ENCODE measurements around the gene CIAO2B. TPM values are rescaled to one million over a fixed set of nuclear protein-coding genes. Genes with fewer than 3 reads are reported as not detected.

CIAO2B gene
- total RNA-seq, 4 donors from 2014 or later = 59.2 to 67.0 (median 63.7) TPM

DNA sequence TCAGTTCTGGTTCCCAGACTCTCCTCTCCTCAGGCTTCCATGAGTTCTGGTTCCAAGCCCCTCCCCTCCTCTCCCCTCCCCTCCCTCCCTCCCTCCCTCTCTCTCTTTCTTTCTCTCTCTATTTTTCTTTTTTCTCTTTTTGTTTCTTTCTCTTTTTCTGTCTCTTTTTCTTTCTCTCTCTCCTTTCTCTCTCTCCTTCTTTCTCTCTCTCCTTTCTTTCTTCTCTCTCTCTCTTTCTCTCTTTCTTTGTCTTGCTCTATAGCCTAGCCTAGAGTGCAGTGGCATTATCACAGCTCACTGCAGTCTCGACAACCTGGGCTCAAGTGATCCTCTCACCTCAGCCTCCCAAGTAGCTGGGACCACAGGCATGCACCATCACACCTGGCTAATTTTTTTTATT lies 26.1 kb upstream of the CIAO2B start:
- TF ChIP-seq, protein P1, sequence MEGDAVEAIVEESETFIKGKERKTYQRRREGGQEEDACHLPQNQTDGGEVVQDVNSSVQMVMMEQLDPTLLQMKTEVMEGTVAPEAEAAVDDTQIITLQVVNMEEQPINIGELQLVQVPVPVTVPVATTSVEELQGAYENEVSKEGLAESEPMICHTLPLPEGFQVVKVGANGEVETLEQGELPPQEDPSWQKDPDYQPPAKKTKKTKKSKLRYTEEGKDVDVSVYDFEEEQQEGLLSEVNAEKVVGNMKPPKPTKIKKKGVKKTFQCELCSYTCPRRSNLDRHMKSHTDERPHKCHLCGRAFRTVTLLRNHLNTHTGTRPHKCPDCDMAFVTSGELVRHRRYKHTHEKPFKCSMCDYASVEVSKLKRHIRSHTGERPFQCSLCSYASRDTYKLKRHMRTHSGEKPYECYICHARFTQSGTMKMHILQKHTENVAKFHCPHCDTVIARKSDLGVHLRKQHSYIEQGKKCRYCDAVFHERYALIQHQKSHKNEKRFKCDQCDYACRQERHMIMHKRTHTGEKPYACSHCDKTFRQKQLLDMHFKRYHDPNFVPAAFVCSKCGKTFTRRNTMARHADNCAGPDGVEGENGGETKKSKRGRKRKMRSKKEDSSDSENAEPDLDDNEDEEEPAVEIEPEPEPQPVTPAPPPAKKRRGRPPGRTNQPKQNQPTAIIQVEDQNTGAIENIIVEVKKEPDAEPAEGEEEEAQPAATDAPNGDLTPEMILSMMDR (IDR thresholded peaks at IDR 0.05; ENCODE audit: low read depth) = no peak

DNA sequence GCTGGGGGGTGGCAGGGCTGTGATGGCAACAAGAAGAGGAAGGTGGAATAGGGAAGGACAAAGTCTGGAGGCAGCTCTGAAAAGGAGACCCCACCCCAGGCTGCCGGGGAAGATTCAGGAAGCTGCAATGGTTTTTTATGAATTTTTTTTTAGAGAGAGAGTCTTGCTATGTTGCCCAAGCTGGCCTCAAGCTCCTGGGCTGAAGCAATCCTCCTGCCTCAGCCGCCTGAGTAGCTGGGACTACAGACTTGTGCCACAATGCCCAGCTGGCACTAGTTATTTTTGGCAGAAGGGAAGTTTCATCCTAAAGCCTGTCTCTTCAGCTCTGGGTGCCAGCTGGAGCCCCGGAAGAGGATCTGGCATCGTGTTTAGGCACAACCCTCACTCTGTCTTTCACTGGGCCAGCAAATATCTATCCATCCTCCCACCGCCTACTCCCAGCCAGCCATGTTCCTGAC lies 25.5 kb upstream of the CIAO2B start:
- TF ChIP-seq, protein P1 (IDR thresholded peaks at IDR 0.05; ENCODE audit: low read depth) = no peak

DNA sequence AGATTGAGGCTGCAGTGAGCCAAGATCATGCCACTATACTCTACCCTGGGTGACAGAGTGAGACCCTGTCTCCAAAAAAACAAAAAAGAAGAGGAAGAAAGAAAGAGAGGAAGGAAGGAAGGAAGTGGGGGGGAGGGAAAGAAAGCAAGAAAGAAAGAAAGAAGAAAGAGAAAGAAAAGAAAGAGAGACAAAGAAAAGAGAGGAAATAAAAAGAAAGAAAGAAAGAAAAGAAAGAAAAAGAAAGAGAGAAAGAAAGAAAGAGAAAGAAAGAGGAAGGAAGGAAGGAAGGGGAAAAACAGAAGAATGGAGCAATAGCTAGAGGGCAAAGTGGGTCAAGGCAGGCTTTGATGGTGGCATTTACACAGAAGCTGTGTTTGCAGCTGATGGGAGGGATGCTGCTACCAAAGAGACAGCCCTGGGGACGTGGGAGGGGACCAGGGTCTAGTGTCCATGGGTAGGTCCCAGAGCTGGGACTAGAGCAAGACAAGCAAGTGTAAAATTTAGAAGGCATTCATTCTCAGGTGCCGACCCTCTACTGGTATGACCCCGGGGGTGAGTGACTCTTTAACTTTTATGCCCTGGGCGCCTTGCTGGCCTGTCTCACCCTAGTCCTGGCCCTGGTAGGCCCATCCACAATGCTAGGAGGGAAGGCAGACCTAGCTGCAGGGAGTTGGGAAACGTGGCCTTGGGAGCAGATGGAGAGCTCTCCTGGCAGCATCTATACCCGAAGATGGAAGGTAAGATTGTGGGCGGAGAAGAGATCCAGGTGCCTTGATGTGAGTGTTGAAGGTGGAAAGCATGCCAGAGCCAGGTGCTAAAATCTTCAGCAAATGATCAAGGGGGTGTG lies 24.9 kb upstream of the CIAO2B start:
- TF ChIP-seq, protein P1 (IDR thresholded peaks at IDR 0.05; ENCODE audit: low read depth) = no peak

DNA sequence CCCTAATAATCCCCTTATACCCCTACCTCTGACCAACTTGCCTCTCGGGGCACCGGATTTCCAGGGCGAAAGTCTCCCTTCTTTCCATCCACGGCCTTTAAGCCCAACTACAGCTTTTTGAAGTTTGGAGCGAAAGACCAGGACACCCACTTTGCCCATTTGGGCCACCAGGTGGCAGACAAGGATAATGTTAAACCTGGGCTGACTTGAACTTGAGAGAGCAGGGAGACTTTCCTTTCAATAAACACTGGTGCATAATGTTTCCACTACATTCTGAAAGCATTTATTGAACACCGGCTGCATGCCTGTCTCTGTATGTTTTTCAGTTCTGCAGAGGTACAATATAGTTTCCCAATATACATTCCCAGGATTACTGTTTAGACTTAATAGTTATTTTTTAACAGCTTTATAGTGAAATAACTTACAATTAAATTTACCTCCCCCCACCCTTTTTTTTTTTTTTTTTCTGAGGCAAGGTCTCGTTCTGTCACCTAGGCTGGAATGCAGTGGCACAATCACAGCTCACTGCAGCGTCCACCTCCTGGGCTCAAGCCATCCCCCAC lies 20.0 kb upstream of the CIAO2B start:
- TF ChIP-seq, protein P1 (IDR thresholded peaks at IDR 0.05; ENCODE audit: low read depth) = no peak

DNA sequence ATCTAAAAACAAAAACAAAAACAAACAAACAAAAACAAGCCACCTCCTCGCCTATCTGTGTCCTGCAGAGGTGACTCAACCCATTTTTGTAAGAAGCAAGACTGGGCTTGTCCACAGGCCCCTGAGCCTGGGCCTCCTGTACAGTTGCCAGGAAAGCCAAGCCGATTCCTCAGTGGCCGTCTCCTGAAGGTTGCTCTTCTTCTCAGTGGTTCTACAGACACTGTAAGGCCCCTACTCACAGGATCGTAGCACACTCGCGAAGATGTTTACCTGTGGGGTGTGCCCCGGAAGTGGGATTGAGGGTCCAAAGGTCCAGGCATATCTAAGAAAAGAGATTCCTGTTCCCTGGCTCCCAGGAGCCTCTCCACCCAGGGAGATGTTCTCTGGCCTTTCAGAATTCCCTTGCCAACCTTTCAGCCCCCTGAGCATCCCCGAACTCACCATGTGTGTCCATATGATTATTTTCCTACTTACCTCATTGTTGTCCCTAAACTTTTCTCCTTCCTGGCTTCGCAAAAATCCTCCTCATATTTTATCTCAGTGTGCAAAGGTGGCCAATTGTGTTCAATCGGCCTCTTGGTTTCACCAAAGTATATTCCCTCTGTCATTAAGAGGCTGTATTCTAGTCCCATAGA lies 19.4 kb upstream of the CIAO2B start:
- TF ChIP-seq, protein P1 (IDR thresholded peaks at IDR 0.05; ENCODE audit: low read depth) = no peak

DNA sequence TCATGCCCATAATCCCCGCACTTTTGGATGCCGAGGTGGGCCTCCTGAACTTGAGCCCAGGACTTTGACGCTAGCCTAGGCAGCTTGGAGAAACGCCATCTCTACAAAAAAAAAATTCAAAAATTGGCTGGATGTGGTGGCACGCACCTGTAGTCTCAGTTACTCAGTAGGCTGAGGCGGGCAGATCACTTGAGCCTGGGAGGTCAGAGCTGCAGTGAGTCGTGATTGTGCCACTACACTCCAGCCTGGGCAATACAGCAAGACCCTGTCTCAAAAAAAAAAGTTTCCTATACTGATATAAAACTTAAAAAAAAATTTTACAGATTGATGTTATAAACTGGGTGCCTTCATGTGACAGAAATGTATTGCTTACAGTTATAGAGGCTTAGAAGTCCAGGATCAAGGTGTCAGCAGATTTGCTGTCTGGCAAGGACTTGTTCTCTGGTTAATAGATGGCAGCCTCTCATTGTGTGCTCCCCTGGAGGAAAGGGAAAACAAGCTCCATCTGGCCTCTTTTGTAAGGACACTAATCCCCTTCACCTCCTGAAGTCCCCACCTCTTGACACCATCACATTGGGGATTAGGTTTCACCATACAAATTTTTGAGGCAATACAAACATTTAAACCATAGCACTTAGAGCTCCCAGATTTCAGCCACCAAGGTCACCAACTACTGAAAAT lies 18.4 kb upstream of the CIAO2B start:
- TF ChIP-seq, protein P1 (IDR thresholded peaks at IDR 0.05; ENCODE audit: low read depth) = no peak

Measured in subcutaneous adipose tissue (tissue), 4 donors.